DND-41 (cell line): ENCODE results near the gene TGM3.

ENCODE experiments used
- ATAC-seq: fragments of 200-7000 bp; cut with Tn5 transposase; 3 replicates; pipeline ENCODE4 v1.9.1; 2021; ENCODE audit warnings: low read depth; ENCODE audit not compliant: insufficient read depth
- DNase-seq: peaks from one replicate; pipeline ENCODE4 v3.0.0-alpha.2; 2020
- H2AFZ ChIP-seq: 2 replicates; pipeline ENCODE4 v1.6.0; 2012; ENCODE audit warnings: low read depth, low read length
- H3K27ac ChIP-seq: 2 replicates; pipeline ENCODE4 v1.5.1; 2012; ENCODE audit warnings: low read length, inconsistent platforms
- H3K27me3 ChIP-seq: fragments of 200-600 bp; sonication (generic); 2 replicates; pipeline ENCODE4 v1.6.0; 2012; ENCODE audit warnings: low read length, mild to moderate bottlenecking, inconsistent platforms; ENCODE audit not compliant: insufficient read depth, poor library complexity
- H3K36me3 ChIP-seq: 2 replicates; pipeline ENCODE4 v1.5.1; 2012; ENCODE audit warnings: low read length, inconsistent platforms; ENCODE audit not compliant: insufficient read depth
- H3K4me1 ChIP-seq: 2 replicates; pipeline ENCODE4 v1.5.1; 2012; ENCODE audit warnings: mild to moderate bottlenecking, low read length; ENCODE audit not compliant: insufficient read depth
- H3K4me2 ChIP-seq: 2 replicates; pipeline ENCODE4 v1.6.0; 2012; ENCODE audit warnings: mild to moderate bottlenecking, moderate library complexity, low read length, inconsistent platforms; ENCODE audit not compliant: insufficient read depth
- H3K4me3 ChIP-seq, 2 experiments: fragments of 200-600 bp in 1 of 2; shearing (Covaris generic) in 1 of 2; 2 replicates each; pipeline ENCODE4 v1.5.1; 2012 to 2016; ENCODE audit warnings: inconsistent platforms in 2 of 2, low read length in 2 of 2, mild to moderate bottlenecking in 2 of 2, low read depth in 1 of 2, moderate library complexity in 1 of 2
- H3K79me2 ChIP-seq: 2 replicates; pipeline ENCODE4 v1.6.0; 2012; ENCODE audit warnings: low read length, inconsistent platforms; ENCODE audit not compliant: insufficient read depth
- H3K9ac ChIP-seq: 2 replicates; pipeline ENCODE4 v1.6.0; 2012; ENCODE audit warnings: low read depth, mild to moderate bottlenecking, inconsistent platforms, low read length, moderate library complexity
- H3K9me3 ChIP-seq: 2 replicates; pipeline ENCODE4 v1.5.1; 2012; ENCODE audit warnings: low read length, moderate library complexity, mild to moderate bottlenecking, inconsistent platforms; ENCODE audit not compliant: insufficient read depth, severe bottlenecking
- H4K20me1 ChIP-seq: 2 replicates; pipeline ENCODE4 v1.6.0; 2012; ENCODE audit warnings: low read length; ENCODE audit not compliant: insufficient read depth
- CTCF ChIP-seq: IDR thresholded peaks from 2 replicates; pipeline ENCODE4 v1.5.1; 2012; ENCODE audit warnings: borderline replicate concordance, low read length, moderate library complexity, mild to moderate bottlenecking; ENCODE audit not compliant: poor library complexity, severe bottlenecking; ENCODE audit errors: extremely low read depth
- EZH2 ChIP-seq: IDR thresholded peaks from 3 replicates; pipeline ENCODE4 v1.6.1; 2012; ENCODE audit warnings: borderline replicate concordance, low read depth, mild to moderate bottlenecking, moderate library complexity, low read length, inconsistent platforms; ENCODE audit not compliant: severe bottlenecking

Gene TGM3

GRCh38 chr20:2386516-2387179, 90.8 kb downstream of the TGM3 start:
- no peak overlapping the region for H3K27ac ChIP-seq
- H3K79me2 ChIP-seq = no peaks in the 10 kb centered on the region
- no peak overlapping the region for H3K4me2 ChIP-seq
- ATAC-seq (no peak), DNase-seq (no peak)
- peaks cover 5% of the 10 kb centered on the region for H3K9me3 ChIP-seq
- H3K9ac ChIP-seq = no peak overlapping the region
- H3K4me3 ChIP-seq = no peak overlapping the region
- no peaks in the 10 kb centered on the region for H3K36me3 ChIP-seq
- peaks cover 13% of the 10 kb centered on the region for H3K27me3 ChIP-seq
- no peaks in the 10 kb centered on the region for H3K4me1 ChIP-seq
- H4K20me1 ChIP-seq = peaks cover 10% of the 10 kb centered on the region; the same call in 1 of the 2 replicates
- H2AFZ ChIP-seq = no peak overlapping the region
- TF ChIP-seq EZH2 = no peak
- no peak for TF ChIP-seq CTCF

GRCh38 chr20:2387180-2387577, 91.4 kb downstream of the TGM3 start:
- no peak overlapping the region for H3K27ac ChIP-seq
- no peaks in the 10 kb centered on the region for H3K4me1 ChIP-seq
- no peaks in the 10 kb centered on the region for H3K79me2 ChIP-seq
- no peaks in the 10 kb centered on the region for H3K36me3 ChIP-seq
- ATAC-seq (peak; percentile 88), DNase-seq (peak; percentile 76)
- peak; percentile 81 for TF ChIP-seq CTCF
- no peak for TF ChIP-seq EZH2
- peaks cover 16% of the 10 kb centered on the region for H3K27me3 ChIP-seq
- no peak overlapping the region for H3K9ac ChIP-seq
- no peak overlapping the region for H3K4me2 ChIP-seq
- H2AFZ ChIP-seq = no peak overlapping the region
- peaks cover 14% of the 10 kb centered on the region; the same call in 1 of the 2 replicates for H4K20me1 ChIP-seq
- H3K9me3 ChIP-seq = peaks cover 5% of the 10 kb centered on the region
- H3K4me3 ChIP-seq = no peak overlapping the region

GRCh38 chr20:2387580-2387979, 91.8 kb downstream of the TGM3 start:
- H2AFZ ChIP-seq = no peak overlapping the region
- no peaks in the 10 kb centered on the region for H3K79me2 ChIP-seq
- no peaks in the 10 kb centered on the region for H3K4me1 ChIP-seq
- no peak for TF ChIP-seq EZH2
- TF ChIP-seq CTCF = no peak
- no peaks in the 10 kb centered on the region for H3K36me3 ChIP-seq
- ATAC-seq = peak; percentile 35; the same call in 1 of the 3 replicates
- no peak overlapping the region for H3K27ac ChIP-seq
- peaks cover 14% of the 10 kb centered on the region; the same call in 1 of the 2 replicates for H4K20me1 ChIP-seq
- H3K9ac ChIP-seq = no peak overlapping the region
- H3K4me3 ChIP-seq = no peak overlapping the region
- peaks cover 5% of the 10 kb centered on the region for H3K9me3 ChIP-seq
- no peak overlapping the region for H3K4me2 ChIP-seq
- no peak for DNase-seq
- peaks cover 19% of the 10 kb centered on the region for H3K27me3 ChIP-seq
